ENCODE data around the gene RERE. TPM values are rescaled to one million over a fixed set of nuclear protein-coding genes. Genes with fewer than 3 reads are reported as not detected.

RERE gene
- total RNA-seq, 4 donors from 2014 or later, result 86.4 to 111 (median 103) TPM

GRCh38 chr1:8311068-8311718 lies 506.2 kb downstream of the RERE start:
- H3K9me3 ChIP-seq, result no peaks in the 10 kb centered on the region
- H3K27ac ChIP-seq, result no peak overlapping the region
- no peak overlapping the region for H3K4me3 ChIP-seq
- peaks cover 0 to 11% (median 2%) of the 10 kb centered on the region in 4 donors for H3K4me1 ChIP-seq
- no peak for DNase-seq (ENCODE audit: low spot score in 2 of 2)
- TF ChIP-seq POLR2A (IDR thresholded peaks at IDR 0.05) (no peak), CTCF (IDR thresholded peaks at IDR 0.05) (no peak), EP300 (IDR thresholded peaks at IDR 0.05) (no peak)
- peaks cover 0 to 11% of the 10 kb centered on the region in 2 donors for H3K27me3 ChIP-seq
- WGBS, 2 donors, result 88 to 92% methylated on average over 1 of the region's 1 CpG
- no peaks in the 10 kb centered on the region for H3K36me3 ChIP-seq

GRCh38 chr1:8307628-8308027 lies 509.8 kb downstream of the RERE start:
- WGBS, 2 donors, result 71 to 81% methylated on average over 4 of the region's 4 CpGs
- H3K9me3 ChIP-seq, result no peaks in the 10 kb centered on the region
- no peak overlapping the region for H3K4me3 ChIP-seq
- no peak for DNase-seq (ENCODE audit: low spot score in 2 of 2)
- no peaks in the 10 kb centered on the region for H3K36me3 ChIP-seq
- H3K27me3 ChIP-seq, result no peaks in the 10 kb centered on the region
- peaks cover 0 to 8% (median 0%) of the 10 kb centered on the region in 4 donors for H3K4me1 ChIP-seq
- no peak overlapping the region for H3K27ac ChIP-seq
- no peak for TF ChIP-seq EP300 (IDR thresholded peaks at IDR 0.05)
- no peak for TF ChIP-seq CTCF (IDR thresholded peaks at IDR 0.05)
- no peak for TF ChIP-seq POLR2A (IDR thresholded peaks at IDR 0.05)

GRCh38 chr1:8303876-8304275 lies 513.6 kb downstream of the RERE start:
- Histone ChIP-seq H3K4me1 (peaks cover 0 to 29% (median 5%) of the 10 kb centered on the region in 4 donors), H3K36me3 (no peaks in the 10 kb centered on the region), H3K9me3 (no peaks in the 10 kb centered on the region), H3K27ac (no peak overlapping the region), H3K4me3 (no peak overlapping the region), H3K27me3 (no peaks in the 10 kb centered on the region)
- no peak for DNase-seq (ENCODE audit: low spot score in 2 of 2)
- TF ChIP-seq EP300 (IDR thresholded peaks at IDR 0.05) (no peak), CTCF (IDR thresholded peaks at IDR 0.05) (no peak), POLR2A (IDR thresholded peaks at IDR 0.05) (no peak)
- WGBS, 2 donors, result 87 to 90% methylated on average over 4 of the region's 4 CpGs

GRCh38 chr1:8303141-8303540 lies 514.3 kb downstream of the RERE start:
- Histone ChIP-seq H3K27ac (peak overlapping the region in 2 of 4 donors; percentile 41 to 60), H3K36me3 (no peaks in the 10 kb centered on the region), H3K4me3 (no peak overlapping the region), H3K4me1 (peaks cover 0 to 29% (median 5%) of the 10 kb centered on the region in 4 donors), H3K9me3 (no peaks in the 10 kb centered on the region), H3K27me3 (no peaks in the 10 kb centered on the region)
- 93 to 97% methylated on average over 3 of the region's 3 CpGs for WGBS, 2 donors
- TF ChIP-seq POLR2A (IDR thresholded peaks at IDR 0.05) (no peak), EP300 (IDR thresholded peaks at IDR 0.05) (no peak), CTCF (IDR thresholded peaks at IDR 0.05) (no peak)
- no peak for DNase-seq (ENCODE audit: low spot score in 2 of 2)

Small RNA genes within 50 kb of the gene (small RNA-seq; reads per million reads assigned to genes)
- gene MIR6728 (not detected), gene RF00019 (not detected), gene RF00599 (not detected)

Other genes with a start within 250 kb of the RERE start
- gene ENO1, start 61.0 kb upstream of the RERE start, total RNA-seq, result 100 to 1,000 TPM; 373 to 741 (median 459) TPM
- gene CA6, start 128.2 kb upstream of the RERE start, total RNA-seq, result not detected
- gene SLC2A7, start 208.8 kb upstream of the RERE start, total RNA-seq, result not detected